Occipital lobe (tissue), 2 donors: ENCODE measurements around the gene PLA2G15. TPM values are rescaled to one million over a fixed set of nuclear protein-coding genes. Genes with fewer than 3 reads are reported as not detected.
A peak's percentile ranks its signal among the peaks of the same experiment; 100 is the strongest.

Experiments
- DNase-seq: peaks from one replicate; lab custom pipeline; 2025; lab: John Stamatoyannopoulos, UW
- total RNA-seq: library from RNA; depleted of rRNA; stranded (reverse); fragments of >200 nt; gene quantifications from one replicate; pipeline ENCODE4 v1.2.3, GENCODE V29; 2014

Gene PLA2G15
- total RNA-seq, 1 donor from 2014 or later, result 17.3 TPM

DNA sequence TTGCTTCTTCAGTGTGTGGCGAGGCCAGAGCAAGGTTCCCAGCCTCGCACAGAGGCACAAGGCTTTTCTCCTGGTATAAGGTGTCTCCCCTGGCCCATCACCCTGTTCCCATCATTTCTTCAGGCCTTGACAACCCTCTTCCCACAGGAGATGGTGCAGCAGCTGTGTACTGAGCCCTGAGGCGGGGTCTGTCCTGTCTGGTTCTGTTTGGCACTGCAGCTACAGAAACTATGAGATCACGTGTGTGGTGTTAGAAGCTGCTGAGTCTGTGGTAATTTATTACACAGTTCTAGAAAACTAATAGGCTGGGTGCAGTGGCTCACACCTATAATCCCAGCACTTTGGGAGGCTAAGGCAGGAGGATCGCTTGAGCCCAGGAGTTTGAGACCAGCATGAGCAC is 7.2 kb downstream of the PLA2G15 start:
- DNase-seq, result no peak

DNA sequence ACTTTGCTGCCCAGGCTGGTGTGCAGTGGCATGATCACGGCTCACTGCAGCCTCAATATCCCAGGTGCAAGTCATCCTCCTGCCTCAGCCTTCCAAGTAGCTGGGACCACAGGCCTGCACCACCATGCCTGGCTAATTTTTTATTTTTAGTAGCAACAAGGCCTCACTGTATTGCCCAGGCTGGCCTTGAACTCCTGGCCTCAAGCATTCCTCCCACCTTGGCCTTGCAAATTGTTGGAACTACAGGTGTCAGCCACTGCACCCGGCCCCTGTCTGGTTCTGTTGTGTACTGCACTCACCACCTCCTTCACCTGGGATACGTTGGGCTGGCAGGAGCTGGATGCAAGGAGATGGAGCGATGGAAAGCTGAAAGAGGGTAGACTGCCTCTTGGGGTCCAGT is 8.5 kb downstream of the PLA2G15 start:
- no peak for DNase-seq

DNA sequence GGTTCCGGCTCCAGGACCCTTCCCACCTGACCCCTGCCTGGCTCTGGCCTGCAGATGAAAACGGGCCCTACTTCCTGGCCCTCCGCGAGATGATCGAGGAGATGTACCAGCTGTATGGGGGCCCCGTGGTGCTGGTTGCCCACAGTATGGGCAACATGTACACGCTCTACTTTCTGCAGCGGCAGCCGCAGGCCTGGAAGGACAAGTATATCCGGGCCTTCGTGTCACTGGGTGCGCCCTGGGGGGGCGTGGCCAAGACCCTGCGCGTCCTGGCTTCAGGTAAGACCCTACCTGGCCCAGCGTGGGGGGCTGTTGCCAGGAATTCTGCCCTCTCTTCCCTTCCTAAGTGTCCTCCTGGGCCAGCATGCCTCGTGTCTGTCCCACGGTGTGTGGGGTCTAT is 10.5 kb downstream of the PLA2G15 start:
- no peak for DNase-seq

DNA sequence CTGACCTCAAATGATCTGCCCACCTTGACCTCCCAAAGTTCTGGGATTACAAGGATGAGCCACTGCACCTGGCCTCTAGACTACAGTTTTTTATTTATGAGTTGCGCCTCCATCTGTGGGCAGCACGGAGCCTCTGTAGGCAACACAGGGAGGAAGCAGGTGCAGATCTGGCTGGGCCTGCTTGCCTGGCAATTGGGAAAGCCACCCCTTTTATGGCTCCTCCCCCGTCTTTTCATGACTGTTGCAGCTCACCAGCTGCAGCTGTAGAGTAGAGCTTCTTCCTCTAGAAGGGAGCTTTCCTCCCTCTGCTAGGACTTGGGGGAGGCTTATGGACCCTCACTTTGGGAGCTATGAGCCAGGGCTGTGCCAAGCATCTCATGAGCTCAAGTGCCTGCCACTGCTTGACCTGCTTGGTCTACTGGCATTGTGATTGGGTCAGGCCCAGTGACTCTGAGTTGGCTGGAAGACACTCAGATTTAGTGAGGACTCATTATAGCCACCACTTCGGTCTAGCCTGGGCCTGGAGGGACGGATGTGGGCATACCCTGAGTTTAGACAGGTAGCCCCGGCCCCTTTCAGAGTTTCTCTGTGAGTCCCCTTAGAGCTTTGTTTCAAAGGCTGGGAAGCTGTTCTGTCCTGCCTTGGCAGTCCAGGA is 12.2 kb downstream of the PLA2G15 start:
- DNase-seq, result peak; percentile 26

DNA sequence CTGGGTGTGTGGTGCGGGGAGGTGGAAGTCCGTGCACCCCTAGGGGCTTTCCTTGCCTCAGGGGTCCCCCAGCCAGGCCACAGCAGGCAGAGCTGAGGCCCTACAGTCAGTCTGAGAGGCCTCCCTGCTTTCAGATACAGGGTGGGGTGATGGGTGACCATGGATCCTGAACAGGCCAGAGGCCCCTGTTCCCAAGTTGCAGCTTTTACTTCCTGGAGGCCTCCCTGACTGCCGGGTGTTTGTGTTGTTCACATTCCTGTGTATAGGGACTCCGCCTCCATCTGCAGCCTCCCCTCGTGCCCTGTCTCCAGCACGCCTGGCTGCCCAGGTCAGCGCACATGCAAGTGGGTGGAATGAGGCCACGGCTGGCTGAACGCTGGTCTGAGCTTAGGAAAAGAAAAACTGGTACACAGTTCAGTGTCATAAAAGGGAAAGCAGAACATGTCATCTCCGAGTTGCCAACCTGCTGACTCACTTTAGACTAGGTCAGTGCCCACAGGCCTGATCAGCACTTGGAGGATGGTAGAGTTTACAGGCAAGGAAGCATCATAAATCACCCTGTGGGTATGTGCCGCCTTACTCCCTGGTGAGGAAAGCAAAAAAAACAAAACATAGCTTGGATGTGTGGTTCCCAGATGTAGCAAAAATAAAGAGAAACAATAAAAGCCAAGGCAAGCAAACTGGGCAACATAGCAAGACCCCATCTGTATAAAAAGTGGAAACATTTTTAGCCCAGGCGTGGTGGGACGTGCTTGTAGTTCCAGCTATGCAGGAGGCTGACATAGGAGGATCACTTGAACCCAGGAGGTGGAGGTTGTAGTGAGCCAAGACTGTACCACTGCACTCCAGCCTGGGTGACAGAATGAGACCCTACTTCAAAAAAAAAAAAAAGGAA is 13.0 kb downstream of the PLA2G15 start:
- no peak for DNase-seq

DNA sequence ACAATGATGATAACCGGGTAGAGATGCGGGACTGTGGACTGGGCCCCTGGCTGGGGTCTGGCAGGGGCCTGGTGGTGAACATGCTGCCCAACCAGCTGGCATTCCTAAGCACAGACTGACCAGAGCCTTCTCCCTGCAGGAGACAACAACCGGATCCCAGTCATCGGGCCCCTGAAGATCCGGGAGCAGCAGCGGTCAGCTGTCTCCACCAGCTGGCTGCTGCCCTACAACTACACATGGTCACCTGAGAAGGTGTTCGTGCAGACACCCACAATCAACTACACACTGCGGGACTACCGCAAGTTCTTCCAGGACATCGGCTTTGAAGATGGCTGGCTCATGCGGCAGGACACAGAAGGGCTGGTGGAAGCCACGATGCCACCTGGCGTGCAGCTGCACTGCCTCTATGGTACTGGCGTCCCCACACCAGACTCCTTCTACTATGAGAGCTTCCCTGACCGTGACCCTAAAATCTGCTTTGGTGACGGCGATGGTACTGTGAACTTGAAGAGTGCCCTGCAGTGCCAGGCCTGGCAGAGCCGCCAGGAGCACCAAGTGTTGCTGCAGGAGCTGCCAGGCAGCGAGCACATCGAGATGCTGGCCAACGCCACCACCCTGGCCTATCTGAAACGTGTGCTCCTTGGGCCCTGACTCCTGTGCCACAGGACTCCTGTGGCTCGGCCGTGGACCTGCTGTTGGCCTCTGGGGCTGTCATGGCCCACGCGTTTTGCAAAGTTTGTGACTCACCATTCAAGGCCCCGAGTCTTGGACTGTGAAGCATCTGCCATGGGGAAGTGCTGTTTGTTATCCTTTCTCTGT is 14.0 kb downstream of the PLA2G15 start:
- DNase-seq, result no peak

DNA sequence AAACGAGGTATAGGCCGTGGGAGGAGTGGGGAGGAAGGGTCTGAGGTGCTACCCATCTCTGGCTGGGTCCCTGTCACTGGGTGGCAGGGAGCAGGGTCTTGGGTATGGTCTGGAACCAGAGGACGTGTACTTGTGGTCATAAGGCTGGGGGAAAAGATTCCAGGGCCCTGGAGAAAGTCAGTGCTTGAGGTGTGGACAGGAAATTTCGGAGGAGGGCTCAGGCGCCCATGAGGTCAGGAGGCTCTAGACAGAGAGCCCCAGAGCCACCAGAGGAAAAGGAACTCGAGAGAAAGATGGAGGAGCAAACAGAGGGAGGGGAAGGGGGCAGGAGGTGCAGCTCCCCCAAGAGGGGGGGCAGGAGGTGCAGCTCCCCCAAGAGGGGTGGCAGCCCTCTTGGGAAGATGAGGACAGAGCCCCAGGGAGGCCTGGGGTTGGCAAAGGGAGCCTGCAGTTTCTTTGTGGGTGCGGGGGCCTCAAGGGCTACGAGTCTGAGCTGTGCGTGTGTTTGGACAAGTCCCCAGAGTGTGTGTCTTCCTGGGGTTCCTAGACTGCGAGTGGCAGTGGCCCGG is 18.5 kb downstream of the PLA2G15 start:
- no peak for DNase-seq

DNA sequence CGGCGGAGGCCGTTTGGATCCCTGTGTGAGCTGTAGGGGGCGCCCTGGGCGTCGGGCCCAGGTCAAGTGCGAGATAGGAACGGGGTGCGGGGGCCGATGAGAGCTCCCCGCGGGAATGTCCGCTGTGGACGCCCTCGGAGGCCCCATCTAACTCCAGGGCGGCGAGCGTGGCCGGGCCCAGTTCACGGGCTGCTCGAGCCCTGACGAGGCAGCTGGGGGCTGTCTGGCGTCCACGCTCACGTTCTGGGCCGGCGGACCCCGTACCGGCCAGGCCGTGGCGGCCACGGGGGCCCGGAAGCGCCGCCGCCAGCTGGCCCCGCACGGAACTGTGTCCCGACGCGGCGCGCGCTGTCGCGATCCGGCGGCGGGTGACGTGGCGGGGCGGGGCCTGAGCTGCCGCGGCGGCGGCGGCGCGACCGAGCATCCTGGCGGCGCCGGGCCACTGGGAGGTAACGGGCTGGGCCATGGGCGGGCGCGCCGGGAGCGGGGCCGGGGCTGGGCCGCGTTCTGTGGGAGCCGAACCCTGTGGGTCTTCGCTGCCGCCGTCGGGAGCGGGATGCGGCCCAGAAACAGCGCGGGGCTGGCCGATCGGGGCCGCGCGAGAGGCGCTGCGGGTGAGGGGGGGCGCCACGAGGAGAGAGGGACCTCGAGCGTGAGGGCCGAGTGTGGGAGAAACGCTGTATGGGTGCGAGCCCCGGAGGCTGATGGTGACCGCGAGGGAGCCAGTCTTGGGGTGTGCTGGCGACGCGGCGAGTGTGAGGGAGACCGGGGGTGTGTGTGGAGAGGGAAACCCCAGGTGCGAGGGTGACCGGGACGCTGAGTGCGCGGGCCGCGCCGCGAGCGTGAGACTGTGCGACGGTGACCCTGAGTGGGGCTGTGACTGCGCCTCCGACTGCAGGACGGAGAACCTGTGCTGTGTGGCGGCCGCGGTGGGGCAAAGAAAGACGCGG is 19.2 kb downstream of the PLA2G15 start, which contains the start of gene SLC7A6:
SLC7A6 (plus strand) TSS at position 399 of the 950 bp plus-strand sequence. CDS start 10,201 bp downstream, outside the sequence.
- DNase-seq, result peak; percentile 35

DNA sequence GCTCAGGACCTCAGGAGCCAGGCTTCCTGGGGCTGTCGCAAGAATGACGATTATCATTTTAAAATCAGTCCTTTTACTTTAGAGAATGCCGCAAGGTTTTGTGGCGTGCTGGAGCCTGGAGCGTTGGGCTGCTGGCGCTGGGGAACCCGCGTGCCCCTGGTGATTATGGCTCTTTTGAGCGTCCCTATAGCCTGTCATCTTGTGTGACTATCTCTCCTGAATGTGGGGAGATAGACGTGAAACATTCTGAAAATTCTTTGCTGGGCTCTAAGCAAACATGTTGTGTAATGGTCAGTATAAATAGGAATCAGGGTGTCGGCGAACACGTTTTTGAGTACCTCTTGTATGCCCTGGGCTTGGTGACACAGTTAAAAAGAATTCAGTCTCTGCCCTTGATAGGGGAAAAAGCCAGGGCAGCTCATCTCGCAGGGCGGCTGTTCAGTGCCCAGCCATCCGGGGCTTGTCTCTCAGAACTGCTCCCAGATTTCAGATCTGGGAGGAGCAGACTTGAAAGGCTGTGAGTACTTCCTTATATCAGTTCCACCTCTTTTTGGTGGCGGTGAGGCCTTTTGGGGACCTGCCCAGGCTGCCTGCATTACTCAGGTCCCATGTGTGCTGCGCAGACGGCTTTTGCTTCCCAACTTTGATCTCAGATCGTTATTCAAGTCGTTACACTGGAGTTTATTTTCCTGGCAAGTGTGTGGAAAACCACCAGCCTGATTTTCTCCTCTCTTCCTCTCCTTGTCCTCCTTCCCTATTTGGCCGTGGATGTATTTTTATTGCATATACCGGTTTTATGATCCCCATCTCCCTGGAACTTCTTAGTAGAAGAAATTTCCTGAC is 20.1 kb downstream of the PLA2G15 start:
- DNase-seq, result no peak

DNA sequence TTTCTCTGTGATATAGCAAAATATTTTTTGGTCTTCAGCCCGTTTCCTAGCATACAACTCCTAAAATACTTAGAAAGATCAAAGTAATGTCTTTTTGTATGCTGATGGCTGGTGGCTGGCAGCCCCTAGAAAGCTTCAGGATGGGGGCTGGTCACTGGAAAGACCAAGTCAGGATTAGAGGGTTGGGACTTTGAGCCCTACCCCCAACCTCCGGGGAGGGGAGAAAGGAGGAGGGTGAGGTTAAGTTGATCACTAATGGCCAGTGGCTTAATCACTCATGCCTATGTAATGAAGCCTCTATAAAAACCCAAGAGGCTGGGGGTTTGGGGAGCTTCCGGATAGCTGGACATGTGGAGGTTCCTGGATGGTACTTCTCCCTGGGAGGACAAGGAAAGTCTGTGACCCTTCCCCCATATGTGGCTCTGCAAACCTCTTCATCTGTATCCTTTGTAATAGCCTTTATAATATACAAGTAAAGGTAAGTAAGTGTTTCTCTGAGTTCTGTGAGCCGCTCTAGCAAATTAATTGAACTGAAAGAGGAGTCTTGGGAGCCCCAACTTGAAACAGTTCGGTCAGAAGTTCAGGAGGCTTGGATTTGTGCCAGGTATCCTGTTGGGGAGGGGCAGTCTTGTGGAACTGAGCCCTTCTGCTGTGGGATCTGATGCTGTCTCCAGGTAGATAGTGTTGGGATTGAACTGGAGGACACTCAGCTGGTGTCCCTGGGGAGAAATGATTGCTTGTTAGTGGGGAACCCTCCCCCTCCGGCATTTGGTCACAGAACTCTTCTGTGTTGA is 22.6 kb downstream of the PLA2G15 start:
- no peak for DNase-seq

DNA sequence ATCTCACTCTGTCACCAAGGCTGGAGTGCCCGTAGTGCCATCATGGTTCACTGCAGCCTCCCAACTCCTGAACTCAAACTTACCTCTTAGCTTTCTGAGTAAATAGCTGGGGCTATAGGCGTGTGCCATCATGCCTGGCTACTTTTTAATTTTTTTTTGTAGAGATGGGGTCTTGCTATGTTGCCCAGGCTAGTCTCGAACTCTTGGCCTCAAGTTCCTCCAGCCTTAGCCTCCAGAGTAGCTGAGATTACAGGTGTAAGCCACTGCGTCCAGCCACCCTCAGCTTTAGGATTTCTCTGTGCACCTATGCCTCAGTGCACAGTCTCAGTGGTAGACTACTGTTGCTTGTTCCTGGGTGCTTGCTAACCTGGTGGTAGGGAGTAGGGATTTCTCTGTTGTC is 24.6 kb downstream of the PLA2G15 start:
- DNase-seq, result no peak

DNA sequence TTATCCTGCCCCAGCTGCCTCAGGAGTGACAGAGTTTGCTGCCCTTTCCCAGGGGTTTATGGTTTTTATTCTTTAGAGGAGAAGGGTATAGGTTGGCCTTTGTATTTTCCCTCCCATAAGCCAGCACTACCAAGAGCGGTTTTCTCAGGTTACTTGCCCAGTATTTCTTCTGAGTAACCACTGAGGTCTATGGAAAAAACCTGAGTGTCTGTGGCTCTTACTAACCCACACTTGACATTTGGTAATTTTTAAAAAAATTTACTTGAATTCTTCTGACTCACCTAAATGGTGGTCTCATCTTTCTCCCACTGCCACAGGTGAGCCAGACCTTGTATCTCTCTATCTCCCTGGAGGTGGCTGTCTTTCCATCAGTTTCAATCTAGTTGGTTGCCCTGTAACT is 25.2 kb downstream of the PLA2G15 start:
- no peak for DNase-seq

DNA sequence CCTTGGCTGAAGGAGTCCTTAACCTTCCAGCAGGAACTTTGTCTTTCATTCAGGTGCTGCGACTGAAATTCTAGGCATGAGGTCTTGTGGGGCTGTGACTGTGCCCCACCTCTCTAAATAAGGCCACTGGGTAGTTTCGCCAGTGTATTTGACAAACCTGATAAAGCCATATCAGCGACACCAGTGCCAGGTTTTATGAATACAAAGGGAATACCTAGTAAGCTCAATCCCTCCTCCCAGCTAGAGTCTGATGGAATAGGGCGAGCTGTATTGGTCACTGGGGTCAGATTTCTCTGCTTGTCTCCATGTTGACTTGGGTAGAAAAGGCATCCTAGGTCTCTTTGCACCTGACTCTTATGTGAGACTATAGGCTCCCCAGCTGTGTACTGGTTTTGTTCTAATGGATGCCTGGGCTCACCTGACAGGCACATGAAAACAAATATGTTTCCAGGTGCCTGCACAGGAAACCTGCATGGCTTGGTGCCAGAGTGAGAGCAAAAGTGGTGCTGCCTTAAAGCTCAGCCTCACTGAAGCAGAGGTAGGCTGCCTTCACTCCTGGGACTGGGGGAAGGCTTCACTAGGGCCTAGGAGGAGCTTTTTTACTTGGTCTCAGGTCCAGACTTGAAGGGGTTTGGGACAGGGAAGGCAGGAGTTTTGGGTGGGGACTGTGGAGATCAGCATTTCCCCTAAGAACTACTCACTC is 27.5 kb downstream of the PLA2G15 start:
- no peak for DNase-seq

DNA sequence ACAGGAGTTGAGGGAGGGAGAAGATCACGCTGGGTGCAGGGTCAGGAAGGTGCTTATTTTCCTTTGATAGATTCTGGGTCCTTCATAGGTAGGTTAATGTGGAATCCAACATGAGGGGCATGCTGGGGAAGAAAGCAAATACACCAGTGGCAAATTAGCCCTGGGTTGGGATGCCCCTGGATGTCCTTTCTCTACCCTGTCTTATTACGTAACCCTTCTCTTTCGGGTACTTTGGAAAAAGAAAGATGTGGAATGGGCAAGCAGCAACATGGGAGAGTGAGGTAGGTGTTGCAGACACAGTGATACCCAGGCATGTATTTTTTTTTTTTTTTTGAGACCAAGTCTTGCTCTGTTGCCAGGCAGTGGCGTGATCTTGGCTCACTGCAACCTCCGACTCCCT is 28.3 kb downstream of the PLA2G15 start:
- no peak for DNase-seq

DNA sequence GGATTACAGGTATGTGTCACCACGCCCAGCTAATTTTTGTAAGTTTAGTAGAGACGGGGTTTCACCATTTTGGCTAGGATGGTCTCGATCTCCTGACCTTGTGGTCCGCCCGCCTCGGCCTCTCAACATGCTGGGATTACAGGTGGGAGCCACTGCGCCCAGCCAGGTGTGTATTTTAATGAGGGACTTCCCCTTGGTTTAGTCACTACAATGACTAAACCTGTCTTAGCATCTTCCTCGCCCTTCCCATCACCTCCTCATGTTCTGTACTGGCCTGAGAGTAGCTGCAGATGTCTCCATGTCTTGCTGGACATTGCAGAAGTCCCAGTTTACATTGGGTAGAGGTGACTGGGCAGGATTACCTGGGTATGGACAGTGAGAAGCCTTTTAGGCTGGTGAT is 28.7 kb downstream of the PLA2G15 start:
- DNase-seq, result no peak

DNA sequence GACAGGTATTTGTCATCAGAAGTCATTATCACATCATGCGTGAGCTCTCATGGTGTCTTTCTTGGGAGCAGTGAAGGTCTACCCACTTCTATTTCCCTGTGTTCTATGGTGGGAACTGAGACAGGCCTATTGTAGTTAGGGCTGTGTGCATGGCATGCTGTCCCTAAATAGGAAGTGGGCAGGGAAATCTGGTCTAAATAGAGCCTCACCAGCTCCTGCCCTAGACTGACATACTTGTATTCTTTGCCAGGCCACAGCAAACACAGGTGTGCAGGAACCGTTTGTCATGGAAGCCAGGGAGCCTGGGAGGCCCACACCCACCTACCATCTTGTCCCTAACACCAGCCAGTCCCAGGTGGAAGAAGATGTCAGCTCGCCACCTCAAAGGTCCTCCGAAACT is 29.3 kb downstream of the PLA2G15 start:
- no peak for DNase-seq

DNA sequence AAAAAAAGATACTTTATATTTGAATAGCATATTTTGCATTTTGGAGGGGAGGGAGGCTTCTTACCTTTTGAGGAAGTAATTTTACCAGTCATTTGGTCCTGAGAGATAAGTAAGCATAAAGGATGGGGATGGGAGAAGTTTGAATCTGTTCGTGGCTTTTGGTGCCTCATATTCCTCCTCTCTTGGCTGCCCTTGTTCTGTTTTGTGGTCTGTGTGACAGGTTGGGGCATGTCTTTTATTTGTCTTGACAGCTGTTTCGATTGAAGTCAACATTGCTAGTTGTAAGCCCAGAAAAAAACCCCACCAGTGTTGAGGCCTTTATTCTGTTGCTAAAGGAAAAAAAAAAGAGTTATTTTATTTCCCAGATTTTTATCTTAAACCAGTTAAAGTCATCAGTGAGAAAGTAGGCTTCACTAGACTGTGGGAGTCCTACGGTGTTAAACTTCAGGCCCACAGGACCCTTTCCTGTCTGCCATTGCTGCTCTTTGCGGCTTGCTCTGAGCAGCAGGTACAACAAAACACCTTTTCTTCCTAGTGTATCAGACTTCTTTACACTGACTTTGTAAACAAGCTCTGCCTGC is 30.5 kb downstream of the PLA2G15 start:
- no peak for DNase-seq

DNA sequence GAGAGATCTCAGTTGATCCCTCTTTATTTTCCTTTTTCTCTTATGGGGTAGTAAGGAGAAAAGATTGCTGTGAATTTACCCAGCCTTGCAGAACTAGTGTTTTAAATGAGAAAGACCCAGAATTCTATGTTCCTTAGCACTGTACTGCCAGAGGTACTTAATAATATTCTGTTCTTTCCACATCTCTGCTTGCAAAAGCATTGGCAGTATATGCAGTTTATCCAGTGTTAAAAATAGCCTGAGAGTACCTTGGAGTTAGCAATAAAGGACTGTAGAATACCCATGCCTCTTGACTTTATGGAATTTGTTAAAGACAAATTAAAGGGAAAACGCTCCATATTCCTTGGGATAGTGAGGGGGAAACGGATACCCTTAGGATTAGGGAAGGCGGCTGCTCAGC is 31.1 kb downstream of the PLA2G15 start:
- DNase-seq, result no peak
